ENCODE data around the gene LMF1.

Gene LMF1

GRCh38 chr16:937723-938122 lies 33.1 kb downstream of the LMF1 start:
- H3K27ac ChIP-seq, result no peak overlapping the region
- TF ChIP-seq, protein P1, sequence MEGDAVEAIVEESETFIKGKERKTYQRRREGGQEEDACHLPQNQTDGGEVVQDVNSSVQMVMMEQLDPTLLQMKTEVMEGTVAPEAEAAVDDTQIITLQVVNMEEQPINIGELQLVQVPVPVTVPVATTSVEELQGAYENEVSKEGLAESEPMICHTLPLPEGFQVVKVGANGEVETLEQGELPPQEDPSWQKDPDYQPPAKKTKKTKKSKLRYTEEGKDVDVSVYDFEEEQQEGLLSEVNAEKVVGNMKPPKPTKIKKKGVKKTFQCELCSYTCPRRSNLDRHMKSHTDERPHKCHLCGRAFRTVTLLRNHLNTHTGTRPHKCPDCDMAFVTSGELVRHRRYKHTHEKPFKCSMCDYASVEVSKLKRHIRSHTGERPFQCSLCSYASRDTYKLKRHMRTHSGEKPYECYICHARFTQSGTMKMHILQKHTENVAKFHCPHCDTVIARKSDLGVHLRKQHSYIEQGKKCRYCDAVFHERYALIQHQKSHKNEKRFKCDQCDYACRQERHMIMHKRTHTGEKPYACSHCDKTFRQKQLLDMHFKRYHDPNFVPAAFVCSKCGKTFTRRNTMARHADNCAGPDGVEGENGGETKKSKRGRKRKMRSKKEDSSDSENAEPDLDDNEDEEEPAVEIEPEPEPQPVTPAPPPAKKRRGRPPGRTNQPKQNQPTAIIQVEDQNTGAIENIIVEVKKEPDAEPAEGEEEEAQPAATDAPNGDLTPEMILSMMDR (IDR thresholded peaks at IDR 0.05), result no peak
- no peak overlapping the region for H3K4me3 ChIP-seq (ENCODE audit: low read depth, low read length)
- no peaks in the 10 kb centered on the region for H3K79me2 ChIP-seq
- no peak overlapping the region for H3K9ac ChIP-seq
- H3K4me1 ChIP-seq, result no peaks in the 10 kb centered on the region
- no peak overlapping the region for H3K4me2 ChIP-seq (ENCODE audit: low read length)
- H2AFZ ChIP-seq, result no peak overlapping the region
- no peaks in the 10 kb centered on the region for H3K36me3 ChIP-seq (ENCODE audit: control insufficient read depth, insufficient read depth, low read length)
- H3K9me3 ChIP-seq (ENCODE audit: control insufficient read depth, low read length), result no peaks in the 10 kb centered on the region
- no peaks in the 10 kb centered on the region for H3K27me3 ChIP-seq (ENCODE audit: control insufficient read depth, insufficient read depth, low read length)

DNA sequence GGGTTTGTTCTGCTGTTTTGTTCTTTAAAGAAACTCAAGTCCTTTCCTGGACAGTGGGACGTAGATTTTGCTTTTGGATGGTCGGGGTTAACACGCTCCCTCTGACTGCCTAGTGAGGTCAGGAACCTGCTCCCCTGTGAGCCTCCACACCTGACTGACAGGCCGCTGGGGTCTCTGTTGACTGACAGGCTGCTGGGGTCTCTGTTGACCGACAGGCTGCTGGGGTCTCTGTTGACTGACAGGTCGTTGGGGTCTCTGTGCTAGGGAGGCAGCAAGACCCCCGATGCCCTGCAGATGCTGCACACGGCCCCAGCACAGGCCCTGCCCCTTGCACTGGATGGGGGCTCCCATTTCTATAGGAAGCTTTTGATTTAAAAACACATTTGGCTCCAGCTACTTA lies 33.5 kb downstream of the LMF1 start:
- Histone ChIP-seq H3K36me3 (ENCODE audit: control insufficient read depth, insufficient read depth, low read length) (no peaks in the 10 kb centered on the region), H3K9ac (no peak overlapping the region), H3K4me2 (ENCODE audit: low read length) (no peak overlapping the region), H3K27ac (no peak overlapping the region), H3K9me3 (ENCODE audit: control insufficient read depth, low read length) (no peaks in the 10 kb centered on the region), H3K4me1 (no peaks in the 10 kb centered on the region), H3K27me3 (ENCODE audit: control insufficient read depth, insufficient read depth, low read length) (no peaks in the 10 kb centered on the region), H3K4me3 (ENCODE audit: low read depth, low read length) (no peak overlapping the region), H3K79me2 (no peaks in the 10 kb centered on the region), H2AFZ (no peak overlapping the region)
- TF ChIP-seq, protein P1 (IDR thresholded peaks at IDR 0.05), result no peak

- Histone ChIP-seq H3K9ac (no peak overlapping the region), H3K9me3 (ENCODE audit: control insufficient read depth, low read length) (no peaks in the 10 kb centered on the region), H3K27me3 (ENCODE audit: control insufficient read depth, insufficient read depth, low read length) (no peaks in the 10 kb centered on the region), H3K27ac (no peak overlapping the region), H3K4me3 (ENCODE audit: low read depth, low read length) (no peak overlapping the region), H3K79me2 (no peaks in the 10 kb centered on the region), H3K36me3 (ENCODE audit: control insufficient read depth, insufficient read depth, low read length) (no peaks in the 10 kb centered on the region), H3K4me2 (ENCODE audit: low read length) (no peak overlapping the region), H2AFZ (no peak overlapping the region), H3K4me1 (no peaks in the 10 kb centered on the region)
- TF ChIP-seq, protein P1 (IDR thresholded peaks at IDR 0.05), result no peak
Observed at GRCh38 chr16:935684-936083, 35.1 kb downstream of the LMF1 start.

GRCh38 chr16:934178-934577 lies 36.6 kb downstream of the LMF1 start:
- Histone ChIP-seq H3K9me3 (ENCODE audit: control insufficient read depth, low read length) (no peaks in the 10 kb centered on the region), H3K4me3 (ENCODE audit: low read depth, low read length) (no peak overlapping the region), H3K4me1 (no peaks in the 10 kb centered on the region), H2AFZ (no peak overlapping the region), H3K9ac (no peak overlapping the region), H3K27ac (no peak overlapping the region), H3K79me2 (no peaks in the 10 kb centered on the region), H3K36me3 (ENCODE audit: control insufficient read depth, insufficient read depth, low read length) (no peaks in the 10 kb centered on the region), H3K4me2 (ENCODE audit: low read length) (no peak overlapping the region), H3K27me3 (ENCODE audit: control insufficient read depth, insufficient read depth, low read length) (no peaks in the 10 kb centered on the region)
- TF ChIP-seq, protein P1 (IDR thresholded peaks at IDR 0.05), result no peak

DNA sequence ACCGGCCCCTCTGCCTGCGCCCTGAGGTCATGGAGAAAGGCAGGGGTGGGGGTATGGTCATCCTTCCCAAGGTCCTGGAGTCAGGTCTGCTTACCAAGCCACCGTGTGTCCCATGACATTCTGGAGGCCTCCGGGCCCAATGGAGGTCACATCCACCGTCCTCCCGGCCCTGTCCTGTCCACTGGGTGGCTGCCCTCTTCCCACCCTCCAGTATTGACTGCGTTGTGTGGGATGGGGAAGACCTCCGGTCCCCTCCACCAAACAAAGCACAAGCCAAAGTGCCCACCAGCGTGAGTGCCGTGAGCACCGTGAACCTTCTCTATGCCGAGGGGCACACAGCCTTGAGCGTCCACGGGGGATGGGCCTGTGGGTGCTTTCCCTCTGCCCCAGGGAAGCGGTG lies 37.2 kb downstream of the LMF1 start:
- no peak overlapping the region for H3K4me2 ChIP-seq (ENCODE audit: low read length)
- no peaks in the 10 kb centered on the region for H3K4me1 ChIP-seq
- H3K36me3 ChIP-seq (ENCODE audit: control insufficient read depth, insufficient read depth, low read length), result no peaks in the 10 kb centered on the region
- H3K9ac ChIP-seq, result no peak overlapping the region
- no peaks in the 10 kb centered on the region for H3K79me2 ChIP-seq
- no peak overlapping the region for H2AFZ ChIP-seq
- H3K4me3 ChIP-seq (ENCODE audit: low read depth, low read length), result no peak overlapping the region
- TF ChIP-seq, protein P1 (IDR thresholded peaks at IDR 0.05), result no peak
- no peaks in the 10 kb centered on the region for H3K9me3 ChIP-seq (ENCODE audit: control insufficient read depth, low read length)
- no peak overlapping the region for H3K27ac ChIP-seq
- H3K27me3 ChIP-seq (ENCODE audit: control insufficient read depth, insufficient read depth, low read length), result no peaks in the 10 kb centered on the region

Data from parathyroid adenoma (tissue), 2 donors.